WI38 (cell line): Measurements from ENCODE around the gene TMEM79.

Source experiments
- H3K4me3 ChIP-seq: 2 replicates; pipeline ENCODE4 v1.5.1; 2011; ENCODE audit warnings: low read depth, mild to moderate bottlenecking, control low read depth, low read length
- TF ChIP-seq, protein P1 (sequence below): IDR thresholded peaks from 2 replicates; pipeline ENCODE4 v1.5.1; 2012; ENCODE audit warnings: low read depth, mild to moderate bottlenecking, control low read depth, low read length

TMEM79 gene

DNA sequence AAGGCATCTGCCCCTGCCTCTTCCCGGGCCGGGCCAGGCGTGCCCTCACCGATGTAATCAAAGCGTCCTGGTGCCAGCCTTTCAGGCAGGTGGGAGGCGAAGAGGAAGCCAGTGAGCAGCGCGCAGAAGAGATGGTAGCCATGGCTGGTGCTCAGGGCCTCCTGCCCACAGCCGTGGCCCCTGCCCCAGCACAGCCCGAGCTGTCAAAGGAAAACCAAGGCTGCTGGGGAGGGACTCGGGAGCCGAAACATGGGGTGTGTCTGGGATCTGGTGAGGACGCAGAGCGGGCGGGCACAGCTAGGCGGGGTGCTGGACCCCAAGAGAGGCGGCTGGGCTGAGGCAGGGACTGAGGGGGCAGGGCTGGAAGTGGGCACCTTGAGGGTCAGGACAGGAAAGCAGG lies 39.4 kb upstream of the TMEM79 start:
- H3K4me3 ChIP-seq, result no peak overlapping the region
- TF ChIP-seq, protein P1, sequence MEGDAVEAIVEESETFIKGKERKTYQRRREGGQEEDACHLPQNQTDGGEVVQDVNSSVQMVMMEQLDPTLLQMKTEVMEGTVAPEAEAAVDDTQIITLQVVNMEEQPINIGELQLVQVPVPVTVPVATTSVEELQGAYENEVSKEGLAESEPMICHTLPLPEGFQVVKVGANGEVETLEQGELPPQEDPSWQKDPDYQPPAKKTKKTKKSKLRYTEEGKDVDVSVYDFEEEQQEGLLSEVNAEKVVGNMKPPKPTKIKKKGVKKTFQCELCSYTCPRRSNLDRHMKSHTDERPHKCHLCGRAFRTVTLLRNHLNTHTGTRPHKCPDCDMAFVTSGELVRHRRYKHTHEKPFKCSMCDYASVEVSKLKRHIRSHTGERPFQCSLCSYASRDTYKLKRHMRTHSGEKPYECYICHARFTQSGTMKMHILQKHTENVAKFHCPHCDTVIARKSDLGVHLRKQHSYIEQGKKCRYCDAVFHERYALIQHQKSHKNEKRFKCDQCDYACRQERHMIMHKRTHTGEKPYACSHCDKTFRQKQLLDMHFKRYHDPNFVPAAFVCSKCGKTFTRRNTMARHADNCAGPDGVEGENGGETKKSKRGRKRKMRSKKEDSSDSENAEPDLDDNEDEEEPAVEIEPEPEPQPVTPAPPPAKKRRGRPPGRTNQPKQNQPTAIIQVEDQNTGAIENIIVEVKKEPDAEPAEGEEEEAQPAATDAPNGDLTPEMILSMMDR, result no peak

DNA sequence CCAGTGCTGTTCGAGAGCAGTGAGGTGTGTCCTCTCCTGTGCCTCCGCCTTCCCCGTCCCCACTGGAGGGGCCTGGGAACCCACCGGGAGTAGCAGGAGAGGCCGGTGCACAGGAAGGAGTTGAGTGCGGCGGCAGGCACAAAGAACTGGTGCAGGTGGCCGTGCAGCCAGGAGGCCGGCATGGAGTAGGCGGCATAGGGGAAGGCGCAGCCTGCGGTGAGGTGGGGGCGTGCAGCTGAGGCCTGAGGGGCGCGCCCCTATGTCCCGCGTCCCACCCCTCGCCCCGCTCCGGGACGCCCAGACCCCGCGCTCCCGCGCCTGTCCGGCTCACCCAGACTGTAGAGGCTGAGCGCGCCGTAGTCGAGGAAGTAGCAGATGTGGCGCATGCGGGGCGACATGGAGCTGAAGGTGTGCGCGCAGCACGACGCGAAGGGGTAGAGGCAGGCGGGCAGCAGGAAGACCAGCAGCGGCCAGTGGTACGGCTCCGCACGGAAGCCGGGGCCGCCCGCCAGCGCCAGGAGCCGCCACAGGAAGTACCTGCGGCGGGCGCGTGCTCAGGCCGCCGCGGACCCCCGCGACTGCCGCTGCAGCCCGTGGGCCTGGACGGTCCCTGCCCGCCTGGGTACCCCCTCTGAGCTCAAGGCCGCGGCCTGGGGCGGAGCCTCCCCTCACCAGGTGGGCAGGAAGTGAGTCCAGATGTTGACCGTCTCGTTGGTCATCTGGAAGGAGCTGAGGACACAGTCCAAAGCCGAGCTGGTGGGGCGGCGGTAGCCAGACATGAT lies 38.5 kb upstream of the TMEM79 start:
- H3K4me3 ChIP-seq, result no peak overlapping the region
- TF ChIP-seq, protein P1, result no peak

DNA sequence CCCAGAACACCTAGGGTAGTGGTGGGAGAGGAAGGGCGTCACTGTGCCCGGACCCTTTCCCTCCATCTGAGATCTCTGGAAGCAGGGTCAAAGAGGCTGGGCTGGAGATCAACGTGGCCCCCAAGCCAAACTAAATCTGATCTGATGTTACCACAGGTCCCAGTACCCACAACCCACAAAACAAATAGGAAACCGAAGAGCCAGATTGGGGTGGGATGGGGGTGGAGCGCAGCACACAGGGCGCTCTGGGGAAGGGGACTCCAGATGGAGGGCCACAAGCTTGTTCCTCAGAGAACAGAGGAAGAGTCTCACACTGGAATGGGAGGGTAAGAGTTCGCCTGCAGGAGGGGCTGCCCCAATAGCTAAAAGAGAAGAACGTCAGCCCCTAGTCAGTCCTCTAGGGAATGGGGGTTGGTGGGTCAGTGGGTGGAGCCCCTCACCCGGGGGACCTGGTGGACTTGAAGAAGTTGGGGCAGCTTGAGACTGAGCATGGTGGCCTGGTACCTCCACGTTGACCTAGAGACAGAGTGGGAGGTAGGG lies 37.8 kb upstream of the TMEM79 start:
- no peak overlapping the region for H3K4me3 ChIP-seq
- TF ChIP-seq, protein P1, result no peak

DNA sequence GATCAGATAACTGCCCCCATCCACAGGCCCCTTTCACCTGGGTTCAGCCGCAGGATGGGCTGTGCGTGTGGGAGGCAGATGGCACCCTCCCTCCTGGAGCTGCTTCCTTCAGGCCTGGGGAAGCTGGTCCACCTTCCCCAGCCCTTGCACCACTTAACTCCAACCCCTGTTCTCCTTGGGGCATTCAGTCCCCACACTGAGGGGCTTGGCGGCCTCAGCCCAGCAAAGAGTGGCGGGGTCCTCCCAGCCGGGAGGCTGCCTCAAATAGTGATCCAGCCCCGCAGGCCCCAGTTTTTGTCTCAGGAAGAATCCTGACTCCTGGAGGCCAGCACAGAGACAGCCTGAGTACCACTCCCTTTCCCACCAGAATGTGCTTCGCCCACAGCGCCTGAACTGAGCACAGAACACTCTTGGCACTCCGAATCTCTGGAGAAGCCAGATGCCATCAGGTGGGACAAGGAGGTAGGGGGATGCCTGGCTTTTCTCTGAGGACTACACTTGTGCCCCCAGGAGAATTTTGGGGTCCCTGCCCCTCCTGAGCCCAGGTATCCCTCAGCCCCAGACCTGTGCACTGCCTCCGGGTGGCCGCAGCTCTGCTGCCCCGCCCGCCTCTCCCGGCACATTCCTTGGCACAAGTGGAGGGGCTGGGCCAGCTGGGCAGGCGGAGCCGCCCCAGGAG lies 37.2 kb upstream of the TMEM79 start:
- TF ChIP-seq, protein P1, result no peak
- no peak overlapping the region for H3K4me3 ChIP-seq

DNA sequence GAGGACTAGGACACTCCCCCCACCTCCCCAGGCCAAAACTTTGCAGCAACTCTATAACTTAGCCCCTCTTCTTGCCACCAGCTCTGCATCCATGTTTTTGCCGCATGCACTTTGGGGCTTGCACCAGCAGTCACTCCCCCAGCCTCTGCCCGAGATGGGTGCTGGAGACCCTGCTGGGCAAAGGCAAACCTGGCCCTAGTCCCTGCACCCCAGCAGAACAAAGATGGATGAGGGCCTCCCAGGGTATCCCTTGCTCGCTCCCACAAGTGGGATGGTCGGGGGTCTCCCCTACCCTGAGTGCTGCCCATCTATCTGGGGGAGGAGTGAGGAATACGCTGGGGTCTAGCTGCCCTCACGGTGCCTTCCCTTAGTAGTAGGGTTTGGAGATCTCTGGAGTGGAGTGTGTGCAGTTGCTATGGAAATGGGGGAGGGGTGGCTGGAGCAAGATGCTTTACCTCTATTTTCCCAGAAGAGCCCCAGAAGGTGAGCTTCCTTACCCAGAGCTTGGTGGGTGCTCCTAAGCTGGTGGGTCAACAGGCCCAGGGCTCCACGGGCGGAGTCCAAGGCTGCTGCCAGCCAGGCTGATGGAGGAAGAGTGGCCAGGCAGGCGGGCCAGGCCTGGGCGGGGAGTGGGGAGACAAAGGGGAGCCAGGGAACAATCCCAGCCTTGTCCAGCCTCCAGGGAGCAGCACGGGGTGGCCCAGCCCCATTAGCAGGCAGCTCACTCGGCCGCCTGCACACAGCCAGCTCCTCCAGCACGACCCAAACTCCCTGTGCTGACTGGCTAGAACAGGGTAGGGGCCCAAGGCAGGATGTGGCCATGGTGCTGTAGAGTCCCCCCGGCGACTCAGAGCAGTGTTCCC lies 36.4 kb upstream of the TMEM79 start, which contains the start of gene PAQR6:
PAQR6 (minus strand) TSS at position 597 of the 863 bp plus-strand sequence. CDS start 1,325 bp downstream, outside the sequence.
- no peak within 1 kb of the TSS for H3K4me3 ChIP-seq
- TF ChIP-seq, protein P1, result no peak

DNA sequence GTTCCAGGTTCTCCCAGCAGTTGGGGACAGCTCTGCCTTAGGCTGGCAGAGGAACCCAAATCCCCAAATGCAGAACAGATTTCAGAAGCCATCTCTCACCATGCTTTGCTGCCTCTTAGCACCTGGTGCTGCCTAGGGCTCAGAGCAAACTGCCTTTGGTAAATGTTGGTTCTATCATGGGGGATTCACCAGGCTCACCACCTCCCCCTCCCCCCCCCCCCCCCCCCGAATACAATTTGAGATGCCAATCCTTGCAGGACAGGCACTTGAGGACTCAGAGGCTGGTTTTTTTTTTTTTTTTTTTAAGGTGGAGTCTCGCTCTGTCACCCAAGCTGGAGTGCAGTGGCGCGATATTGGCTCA lies 35.8 kb upstream of the TMEM79 start:
- TF ChIP-seq, protein P1, result no peak

More for the DNA sequence above, 35.8 kb upstream of the TMEM79 start:
- H3K4me3 ChIP-seq, result no peak overlapping the region
